Measurements from ENCODE around the gene GPR4.

Gene GPR4

GRCh38 chr19:45592366-45592765 is 9.6 kb downstream of the GPR4 start:
- Histone ChIP-seq H3K9me3 (ENCODE audit: control insufficient read depth, low read length) (no peaks in the 10 kb centered on the region), H3K27me3 (ENCODE audit: control insufficient read depth, insufficient read depth, low read length) (peaks cover 37% of the 10 kb centered on the region), H3K4me1 (ENCODE audit: control insufficient read depth, insufficient read depth, low read length) (peaks cover 4% of the 10 kb centered on the region)

GRCh38 chr19:45591638-45592005 is 10.4 kb downstream of the GPR4 start:
- Histone ChIP-seq H3K36me3 (ENCODE audit: control insufficient read depth, insufficient read depth, low read length) (no peaks in the 10 kb centered on the region), H3K9me3 (ENCODE audit: control insufficient read depth, low read length) (no peaks in the 10 kb centered on the region), H3K4me1 (ENCODE audit: control insufficient read depth, insufficient read depth, low read length) (peaks cover 4% of the 10 kb centered on the region), H3K9ac (ENCODE audit: low read length) (no peak overlapping the region), H3K27me3 (ENCODE audit: control insufficient read depth, insufficient read depth, low read length) (peaks cover 29% of the 10 kb centered on the region), H3K4me3 (ENCODE audit: low read length) (no peak overlapping the region)

More at GRCh38 chr19:45592366-45592765, 9.6 kb downstream of the GPR4 start:
- no peak overlapping the region for H3K4me3 ChIP-seq (ENCODE audit: low read length)
- no peaks in the 10 kb centered on the region for H3K36me3 ChIP-seq (ENCODE audit: control insufficient read depth, insufficient read depth, low read length)
- no peak overlapping the region for H3K9ac ChIP-seq (ENCODE audit: low read length)

- Histone ChIP-seq H3K9me3 (ENCODE audit: control insufficient read depth, low read length) (no peaks in the 10 kb centered on the region), H3K4me3 (ENCODE audit: low read length) (no peak overlapping the region), H3K36me3 (ENCODE audit: control insufficient read depth, insufficient read depth, low read length) (no peaks in the 10 kb centered on the region), H3K27me3 (ENCODE audit: control insufficient read depth, insufficient read depth, low read length) (peaks cover 28% of the 10 kb centered on the region), H3K9ac (ENCODE audit: low read length) (no peak overlapping the region), H3K4me1 (ENCODE audit: control insufficient read depth, insufficient read depth, low read length) (peaks cover 4% of the 10 kb centered on the region)
These were observed 10.9 kb downstream of the GPR4 start for GRCh38 chr19:45591004-45591637.

- H3K4me3 ChIP-seq (ENCODE audit: low read length): no peak overlapping the region
- H3K9me3 ChIP-seq (ENCODE audit: control insufficient read depth, low read length): no peaks in the 10 kb centered on the region
- H3K27me3 ChIP-seq (ENCODE audit: control insufficient read depth, insufficient read depth, low read length): peaks cover 22% of the 10 kb centered on the region
- H3K9ac ChIP-seq (ENCODE audit: low read length): no peak overlapping the region
- no peaks in the 10 kb centered on the region for H3K36me3 ChIP-seq (ENCODE audit: control insufficient read depth, insufficient read depth, low read length)
- H3K4me1 ChIP-seq (ENCODE audit: control insufficient read depth, insufficient read depth, low read length): peaks cover 4% of the 10 kb centered on the region
These were observed 11.6 kb downstream of the GPR4 start for GRCh38 chr19:45590300-45591003.

GRCh38 chr19:45589768-45590167 is 12.2 kb downstream of the GPR4 start:
- H3K9me3 ChIP-seq (ENCODE audit: control insufficient read depth, low read length): no peaks in the 10 kb centered on the region
- H3K4me3 ChIP-seq (ENCODE audit: low read length): no peak overlapping the region
- no peak overlapping the region for H3K9ac ChIP-seq (ENCODE audit: low read length)
- H3K4me1 ChIP-seq (ENCODE audit: control insufficient read depth, insufficient read depth, low read length): peaks cover 4% of the 10 kb centered on the region
- no peaks in the 10 kb centered on the region for H3K36me3 ChIP-seq (ENCODE audit: control insufficient read depth, insufficient read depth, low read length)
- H3K27me3 ChIP-seq (ENCODE audit: control insufficient read depth, insufficient read depth, low read length): peaks cover 22% of the 10 kb centered on the region

GRCh38 chr19:45587873-45588272 is 14.1 kb downstream of the GPR4 start:
- H3K4me1 ChIP-seq (ENCODE audit: control insufficient read depth, insufficient read depth, low read length): peaks cover 11% of the 10 kb centered on the region
- H3K9ac ChIP-seq (ENCODE audit: low read length): no peak overlapping the region
- H3K36me3 ChIP-seq (ENCODE audit: control insufficient read depth, insufficient read depth, low read length): no peaks in the 10 kb centered on the region
- H3K9me3 ChIP-seq (ENCODE audit: control insufficient read depth, low read length): no peaks in the 10 kb centered on the region
- H3K4me3 ChIP-seq (ENCODE audit: low read length): no peak overlapping the region
- peaks cover 22% of the 10 kb centered on the region for H3K27me3 ChIP-seq (ENCODE audit: control insufficient read depth, insufficient read depth, low read length)

- H3K4me1 ChIP-seq (ENCODE audit: control insufficient read depth, insufficient read depth, low read length): peaks cover 10% of the 10 kb centered on the region
- no peaks in the 10 kb centered on the region for H3K9me3 ChIP-seq (ENCODE audit: control insufficient read depth, low read length)
- no peaks in the 10 kb centered on the region for H3K36me3 ChIP-seq (ENCODE audit: control insufficient read depth, insufficient read depth, low read length)
- peak overlapping the region; percentile 57 for H3K4me3 ChIP-seq (ENCODE audit: low read length)
- no peaks in the 10 kb centered on the region for H3K27me3 ChIP-seq (ENCODE audit: control insufficient read depth, insufficient read depth, low read length)
- peak overlapping the region; percentile 73 for H3K9ac ChIP-seq (ENCODE audit: low read length)
These were observed 16.8 kb downstream of the GPR4 start for GRCh38 chr19:45585158-45585577.

- H3K9ac ChIP-seq (ENCODE audit: low read length): peak within 1 kb of the TSS; percentile 96
- H3K9me3 ChIP-seq (ENCODE audit: control insufficient read depth, low read length): no peaks in the 10 kb centered on the region
- no peaks in the 10 kb centered on the region for H3K27me3 ChIP-seq (ENCODE audit: control insufficient read depth, insufficient read depth, low read length)
- no peaks in the 10 kb centered on the region for H3K36me3 ChIP-seq (ENCODE audit: control insufficient read depth, insufficient read depth, low read length)
- peaks cover 10% of the 10 kb centered on the region for H3K4me1 ChIP-seq (ENCODE audit: control insufficient read depth, insufficient read depth, low read length)
- peak within 1 kb of the TSS; percentile 96 for H3K4me3 ChIP-seq (ENCODE audit: low read length)
These were observed 17.5 kb downstream of the GPR4 start, which contains the start of gene OPA3 for GRCh38 chr19:45584332-45585157. Gene OPA3 (minus strand): TSS chr19:45584802. CDS start chr19:45584764, 38 bp downstream.

- H3K9me3 ChIP-seq (ENCODE audit: control insufficient read depth, low read length): no peaks in the 10 kb centered on the region
- H3K36me3 ChIP-seq (ENCODE audit: control insufficient read depth, insufficient read depth, low read length): no peaks in the 10 kb centered on the region
- peaks cover 30% of the 10 kb centered on the region for H3K4me1 ChIP-seq (ENCODE audit: control insufficient read depth, insufficient read depth, low read length)
- no peaks in the 10 kb centered on the region for H3K27me3 ChIP-seq (ENCODE audit: control insufficient read depth, insufficient read depth, low read length)
- no peak overlapping the region for H3K4me3 ChIP-seq (ENCODE audit: low read length)
- no peak overlapping the region for H3K9ac ChIP-seq (ENCODE audit: low read length)
These were observed 20.4 kb downstream of the GPR4 start for GRCh38 chr19:45581576-45581975.

GRCh38 chr19:45578861-45579260 is 23.2 kb downstream of the GPR4 start:
- peak overlapping the region; percentile 17 for H3K9ac ChIP-seq (ENCODE audit: low read length)
- H3K4me1 ChIP-seq (ENCODE audit: control insufficient read depth, insufficient read depth, low read length): peaks cover 37% of the 10 kb centered on the region
- no peak overlapping the region for H3K4me3 ChIP-seq (ENCODE audit: low read length)

GRCh38 chr19:45577111-45577905 is 24.7 kb downstream of the GPR4 start:
- Histone ChIP-seq H3K36me3 (ENCODE audit: control insufficient read depth, insufficient read depth, low read length) (no peaks in the 10 kb centered on the region), H3K4me3 (ENCODE audit: low read length) (no peak overlapping the region), H3K9me3 (ENCODE audit: control insufficient read depth, low read length) (no peaks in the 10 kb centered on the region), H3K27me3 (ENCODE audit: control insufficient read depth, insufficient read depth, low read length) (no peaks in the 10 kb centered on the region), H3K4me1 (ENCODE audit: control insufficient read depth, insufficient read depth, low read length) (peaks cover 32% of the 10 kb centered on the region), H3K9ac (ENCODE audit: low read length) (peak overlapping the region; percentile 20)

More at GRCh38 chr19:45578861-45579260, 23.2 kb downstream of the GPR4 start:
- Histone ChIP-seq H3K9me3 (ENCODE audit: control insufficient read depth, low read length) (no peaks in the 10 kb centered on the region), H3K36me3 (ENCODE audit: control insufficient read depth, insufficient read depth, low read length) (no peaks in the 10 kb centered on the region), H3K27me3 (ENCODE audit: control insufficient read depth, insufficient read depth, low read length) (no peaks in the 10 kb centered on the region)
